Neural cell (in vitro differentiated cells): ENCODE results near the gene FAM227B. TPM values are rescaled to one million over a fixed set of nuclear protein-coding genes. Genes with fewer than 3 reads are reported as not detected.
"Not testable (repeated sequence)": the region's sequence is repeated elsewhere in the genome, so short reads cannot be mapped to it uniquely, and the experiment has no call there.

ENCODE experiments used
- H2AFZ ChIP-seq: fragments of 200-600, 300-800 bp; sonication (generic), shearing (Covaris generic); 2 replicates; pipeline ENCODE4 v1.6.0; 2014; ENCODE audit warnings: low read depth, mild to moderate bottlenecking, antibody characterized with exemption, low read length, moderate library complexity
- H3F3A ChIP-seq: fragments of 200-600 bp; shearing (Covaris generic); 2 replicates; pipeline ENCODE4 v1.6.1; 2016; ENCODE audit warnings: mild to moderate bottlenecking, moderate library complexity, mixed read lengths, antibody characterized with exemption, low read length; ENCODE audit not compliant: insufficient read depth, poor library complexity, severe bottlenecking
- H3K27ac ChIP-seq: fragments of 200-600, 300-800 bp; sonication (generic), shearing (Covaris generic); 2 replicates; pipeline ENCODE4 v1.5.1; 2014; ENCODE audit warnings: mild to moderate bottlenecking, low read length, moderate library complexity
- H3K27me3 ChIP-seq: fragments of 300-800, 200-600 bp; sonication (generic), shearing (Covaris generic); 2 replicates; pipeline ENCODE4 v1.6.0; 2014; ENCODE audit warnings: mild to moderate bottlenecking, low read depth, low read length, moderate library complexity; ENCODE audit not compliant: insufficient read depth
- H3K36me3 ChIP-seq: fragments of 300-800, 200-600 bp; sonication (generic), shearing (Covaris generic); 2 replicates; pipeline ENCODE4 v1.5.1; 2014; ENCODE audit warnings: mild to moderate bottlenecking, antibody characterized with exemption, low read length, moderate library complexity; ENCODE audit not compliant: insufficient read depth
- H3K4me2 ChIP-seq: fragments of 300-800, 200-600 bp; sonication (generic), shearing (Covaris generic); 2 replicates; pipeline ENCODE4 v1.6.0; 2014; ENCODE audit warnings: mild to moderate bottlenecking, low read length
- H3K4me3 ChIP-seq: fragments of 300-800, 200-600 bp; sonication (generic), shearing (Covaris generic); 2 replicates; pipeline ENCODE4 v1.5.1; 2014; ENCODE audit warnings: mild to moderate bottlenecking, low read length, moderate library complexity
- H3K79me2 ChIP-seq: fragments of 200-600 bp; shearing (Covaris generic); replicated peaks from 2 replicates; pipeline ENCODE4 v1.6.0; 2014; ENCODE audit warnings: mild to moderate bottlenecking, low read length, moderate library complexity; ENCODE audit not compliant: insufficient read depth
- H3K9ac ChIP-seq: fragments of 300-800, 200-600 bp; sonication (generic), shearing (Covaris generic); 2 replicates; pipeline ENCODE4 v1.6.1; 2016; ENCODE audit warnings: mild to moderate bottlenecking, low read length, mixed read lengths
- H3K9me2 ChIP-seq: fragments of 200-600 bp; shearing (Covaris generic); 2 replicates; pipeline ENCODE4 v1.6.1; 2016; ENCODE audit warnings: mild to moderate bottlenecking, low read length, mixed read lengths; ENCODE audit not compliant: insufficient read depth
- H3K9me3 ChIP-seq: fragments of 200-600, 300-800 bp; sonication (generic), shearing (Covaris generic); 2 replicates; pipeline ENCODE4 v1.6.1; 2016; ENCODE audit warnings: mild to moderate bottlenecking, mixed run types, low read length, moderate library complexity, mixed read lengths
- H4K20me1 ChIP-seq: fragments of 200-600 bp; shearing (Covaris generic); 2 replicates; pipeline ENCODE4 v1.6.1; 2016; ENCODE audit warnings: mild to moderate bottlenecking, mixed run types; ENCODE audit not compliant: insufficient read depth
- CTCF ChIP-seq: fragments of 450-650 bp; IDR thresholded peaks from 2 replicates; pipeline ENCODE4 v1.5.1; 2014; ENCODE audit warnings: antibody characterized with exemption, mild to moderate bottlenecking, moderate library complexity; ENCODE audit not compliant: poor library complexity, severe bottlenecking
- EP300 ChIP-seq: fragments of 450-650 bp; conservative IDR thresholded peaks from 2 replicates; pipeline ENCODE4 v1.6.1; 2014; ENCODE audit warnings: antibody characterized with exemption, mild to moderate bottlenecking, moderate library complexity; ENCODE audit not compliant: poor library complexity, severe bottlenecking
- EZH2 ChIP-seq: fragments of 200-600, 300-800 bp; shearing (Covaris generic), sonication (generic); IDR thresholded peaks from 2 replicates; pipeline ENCODE4 v1.6.1; 2014; ENCODE audit warnings: antibody characterized with exemption, low read length, borderline replicate concordance, mild to moderate bottlenecking; ENCODE audit not compliant: insufficient read depth, poor library complexity, severe bottlenecking
- MXI1 ChIP-seq: fragments of 450-650 bp; conservative IDR thresholded peaks from 2 replicates; pipeline ENCODE4 v1.6.1; 2014; ENCODE audit warnings: antibody characterized with exemption, mild to moderate bottlenecking; ENCODE audit not compliant: poor library complexity, severe bottlenecking
- POLR2AphosphoS5 ChIP-seq: IDR thresholded peaks from 2 replicates; pipeline ENCODE4 v1.6.1; 2012
- RAD21 ChIP-seq: fragments of 450-650 bp; conservative IDR thresholded peaks from 2 replicates; pipeline ENCODE4 v1.6.1; 2014; ENCODE audit warnings: antibody characterized with exemption, mild to moderate bottlenecking, moderate library complexity
- REST ChIP-seq: IDR thresholded peaks from 2 replicates; pipeline ENCODE4 v1.6.1; 2012; ENCODE audit warnings: borderline replicate concordance
- SMC3 ChIP-seq: fragments of 450-650 bp; conservative IDR thresholded peaks from 2 replicates; pipeline ENCODE4 v1.6.1; 2014; ENCODE audit warnings: antibody characterized with exemption, mild to moderate bottlenecking, moderate library complexity; ENCODE audit not compliant: poor library complexity
- TAF1 ChIP-seq: IDR thresholded peaks from 2 replicates; pipeline ENCODE4 v1.6.1; 2012; ENCODE audit warnings: low read depth
- polyA minus RNA-seq: library from RNA; depleted of rRNA, polyadenylated mRNA; stranded (reverse); fragments of >200 nt; gene quantifications from 2 replicates; pipeline ENCODE4 v1.2.3, GENCODE V29; 2014
- polyA plus RNA-seq: library from polyadenylated mRNA; depleted of rRNA; stranded (reverse); fragments of >200 nt; gene quantifications from 2 replicates; pipeline ENCODE4 v1.2.3, GENCODE V29; 2014

FAM227B gene
- 0.88 and 1.7 TPM in 2 replicates for polyA plus RNA-seq
- 2.4 and 3.2 TPM in 2 replicates for polyA minus RNA-seq

- Histone ChIP-seq H4K20me1 (no peaks in the 10 kb centered on the region), H3K4me3 (peak within 1 kb of the TSS; percentile 78), H3K4me2 (peak within 1 kb of the TSS; percentile 54), H3K9me3 (no peaks in the 10 kb centered on the region), H3K9me2 (no peaks in the 10 kb centered on the region), H2AFZ (peak within 1 kb of the TSS; percentile 57), H3K27me3 (no peaks in the 10 kb centered on the region), H3K27ac (peak within 1 kb of the TSS; percentile 69), H3F3A (no peaks in the 10 kb centered on the region), H3K36me3 (no peaks in the 10 kb centered on the region), H3K79me2 (peaks cover 31% of the 10 kb centered on the region), H3K9ac (peak within 1 kb of the TSS; percentile 82)
- TF ChIP-seq POLR2AphosphoS5 (peak; percentile 95), EZH2 (no peak), MXI1 (peak; percentile 95), REST (peak; percentile 76), TAF1 (peak; percentile 86), CTCF (peak; percentile 38), SMC3 (peak; percentile 63), EP300 (peak; percentile 85), RAD21 (peak; percentile 58)
These were observed at the start of gene FAM227B, which contains the start of gene DTWD1 for GRCh38 chr15:49620658-49621368. TSS of gene FAM227B (minus strand) at chr15:49620818. CDS start at chr15:49615171, 5,647 bp downstream. TSS of gene DTWD1 (plus strand) at chr15:49621048. CDS start at chr15:49625168, 4,120 bp downstream.

GRCh38 chr15:49669288-49669687, 48.7 kb upstream of the FAM227B start:
- Histone ChIP-seq H3K9me3 (no peaks in the 10 kb centered on the region), H3K9ac (no peak overlapping the region), H3K27ac (no peak overlapping the region), H3K79me2 (no peaks in the 10 kb centered on the region), H3K4me2 (no peak overlapping the region), H4K20me1 (no peaks in the 10 kb centered on the region), H3F3A (no peaks in the 10 kb centered on the region), H2AFZ (no peak overlapping the region), H3K9me2 (no peaks in the 10 kb centered on the region), H3K4me3 (no peak overlapping the region), H3K27me3 (no peaks in the 10 kb centered on the region), H3K36me3 (no peaks in the 10 kb centered on the region)
- no peak for TF ChIP-seq RAD21
- no peak for TF ChIP-seq TAF1
- no peak for TF ChIP-seq EP300
- no peak for TF ChIP-seq MXI1
- no peak for TF ChIP-seq REST
- TF ChIP-seq CTCF: no peak

- H3K9ac ChIP-seq, H3K9me2 ChIP-seq, H3K27ac ChIP-seq, H2AFZ ChIP-seq, H4K20me1 ChIP-seq, H3K9me3 ChIP-seq, H3K27me3 ChIP-seq, H3K4me2 ChIP-seq, H3K36me3 ChIP-seq, H3F3A ChIP-seq, H3K4me3 ChIP-seq, H3K79me2 ChIP-seq: not testable (repeated sequence)
These were observed 45.9 kb upstream of the FAM227B start for GRCh38 chr15:49666486-49666885.
